Measurements from ENCODE around the gene SMAD2.

DNA sequence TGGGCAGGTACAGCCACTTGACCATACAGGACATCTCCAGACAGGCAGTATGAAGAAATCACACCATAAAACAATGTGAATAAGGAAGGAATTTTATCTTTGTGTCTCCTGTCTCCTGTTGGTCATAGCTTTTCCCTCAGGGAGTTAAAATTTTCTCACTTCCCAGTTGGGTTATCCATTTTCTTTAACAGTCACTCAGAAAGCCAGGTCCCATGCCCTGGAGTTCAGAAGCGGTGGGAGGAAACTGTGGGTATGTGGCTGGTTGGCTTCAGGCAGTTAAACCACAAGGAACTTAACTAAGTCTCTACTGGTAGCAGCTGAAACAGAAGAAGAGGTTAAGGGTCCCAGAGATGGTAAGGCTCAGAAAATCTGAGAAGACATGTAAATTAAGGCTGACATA is 6.5 kb upstream of the SMAD2 start:
- TF ChIP-seq, protein P1, sequence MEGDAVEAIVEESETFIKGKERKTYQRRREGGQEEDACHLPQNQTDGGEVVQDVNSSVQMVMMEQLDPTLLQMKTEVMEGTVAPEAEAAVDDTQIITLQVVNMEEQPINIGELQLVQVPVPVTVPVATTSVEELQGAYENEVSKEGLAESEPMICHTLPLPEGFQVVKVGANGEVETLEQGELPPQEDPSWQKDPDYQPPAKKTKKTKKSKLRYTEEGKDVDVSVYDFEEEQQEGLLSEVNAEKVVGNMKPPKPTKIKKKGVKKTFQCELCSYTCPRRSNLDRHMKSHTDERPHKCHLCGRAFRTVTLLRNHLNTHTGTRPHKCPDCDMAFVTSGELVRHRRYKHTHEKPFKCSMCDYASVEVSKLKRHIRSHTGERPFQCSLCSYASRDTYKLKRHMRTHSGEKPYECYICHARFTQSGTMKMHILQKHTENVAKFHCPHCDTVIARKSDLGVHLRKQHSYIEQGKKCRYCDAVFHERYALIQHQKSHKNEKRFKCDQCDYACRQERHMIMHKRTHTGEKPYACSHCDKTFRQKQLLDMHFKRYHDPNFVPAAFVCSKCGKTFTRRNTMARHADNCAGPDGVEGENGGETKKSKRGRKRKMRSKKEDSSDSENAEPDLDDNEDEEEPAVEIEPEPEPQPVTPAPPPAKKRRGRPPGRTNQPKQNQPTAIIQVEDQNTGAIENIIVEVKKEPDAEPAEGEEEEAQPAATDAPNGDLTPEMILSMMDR (IDR thresholded peaks at IDR 0.05), result no peak
- TF ChIP-seq POLR2AphosphoS5 (IDR thresholded peaks at IDR 0.05; ENCODE audit: low read depth, low read length), result no peak
- TF ChIP-seq, protein P2, sequence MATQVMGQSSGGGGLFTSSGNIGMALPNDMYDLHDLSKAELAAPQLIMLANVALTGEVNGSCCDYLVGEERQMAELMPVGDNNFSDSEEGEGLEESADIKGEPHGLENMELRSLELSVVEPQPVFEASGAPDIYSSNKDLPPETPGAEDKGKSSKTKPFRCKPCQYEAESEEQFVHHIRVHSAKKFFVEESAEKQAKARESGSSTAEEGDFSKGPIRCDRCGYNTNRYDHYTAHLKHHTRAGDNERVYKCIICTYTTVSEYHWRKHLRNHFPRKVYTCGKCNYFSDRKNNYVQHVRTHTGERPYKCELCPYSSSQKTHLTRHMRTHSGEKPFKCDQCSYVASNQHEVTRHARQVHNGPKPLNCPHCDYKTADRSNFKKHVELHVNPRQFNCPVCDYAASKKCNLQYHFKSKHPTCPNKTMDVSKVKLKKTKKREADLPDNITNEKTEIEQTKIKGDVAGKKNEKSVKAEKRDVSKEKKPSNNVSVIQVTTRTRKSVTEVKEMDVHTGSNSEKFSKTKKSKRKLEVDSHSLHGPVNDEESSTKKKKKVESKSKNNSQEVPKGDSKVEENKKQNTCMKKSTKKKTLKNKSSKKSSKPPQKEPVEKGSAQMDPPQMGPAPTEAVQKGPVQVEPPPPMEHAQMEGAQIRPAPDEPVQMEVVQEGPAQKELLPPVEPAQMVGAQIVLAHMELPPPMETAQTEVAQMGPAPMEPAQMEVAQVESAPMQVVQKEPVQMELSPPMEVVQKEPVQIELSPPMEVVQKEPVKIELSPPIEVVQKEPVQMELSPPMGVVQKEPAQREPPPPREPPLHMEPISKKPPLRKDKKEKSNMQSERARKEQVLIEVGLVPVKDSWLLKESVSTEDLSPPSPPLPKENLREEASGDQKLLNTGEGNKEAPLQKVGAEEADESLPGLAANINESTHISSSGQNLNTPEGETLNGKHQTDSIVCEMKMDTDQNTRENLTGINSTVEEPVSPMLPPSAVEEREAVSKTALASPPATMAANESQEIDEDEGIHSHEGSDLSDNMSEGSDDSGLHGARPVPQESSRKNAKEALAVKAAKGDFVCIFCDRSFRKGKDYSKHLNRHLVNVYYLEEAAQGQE (IDR thresholded peaks at IDR 0.05; ENCODE audit: insufficient read depth in 1 of 2, low read depth in 2 of 2, low read length in 1 of 2), result no peak
